Raji (cell line): ENCODE results near the gene CDH3.

Source experiments
- POLR2A ChIP-seq: IDR thresholded peaks from 2 replicates; pipeline ENCODE4 v1.6.1; 2011; ENCODE audit warnings: low read depth, low read length, control low read depth; ENCODE audit not compliant: insufficient read depth

CDH3 gene

DNA sequence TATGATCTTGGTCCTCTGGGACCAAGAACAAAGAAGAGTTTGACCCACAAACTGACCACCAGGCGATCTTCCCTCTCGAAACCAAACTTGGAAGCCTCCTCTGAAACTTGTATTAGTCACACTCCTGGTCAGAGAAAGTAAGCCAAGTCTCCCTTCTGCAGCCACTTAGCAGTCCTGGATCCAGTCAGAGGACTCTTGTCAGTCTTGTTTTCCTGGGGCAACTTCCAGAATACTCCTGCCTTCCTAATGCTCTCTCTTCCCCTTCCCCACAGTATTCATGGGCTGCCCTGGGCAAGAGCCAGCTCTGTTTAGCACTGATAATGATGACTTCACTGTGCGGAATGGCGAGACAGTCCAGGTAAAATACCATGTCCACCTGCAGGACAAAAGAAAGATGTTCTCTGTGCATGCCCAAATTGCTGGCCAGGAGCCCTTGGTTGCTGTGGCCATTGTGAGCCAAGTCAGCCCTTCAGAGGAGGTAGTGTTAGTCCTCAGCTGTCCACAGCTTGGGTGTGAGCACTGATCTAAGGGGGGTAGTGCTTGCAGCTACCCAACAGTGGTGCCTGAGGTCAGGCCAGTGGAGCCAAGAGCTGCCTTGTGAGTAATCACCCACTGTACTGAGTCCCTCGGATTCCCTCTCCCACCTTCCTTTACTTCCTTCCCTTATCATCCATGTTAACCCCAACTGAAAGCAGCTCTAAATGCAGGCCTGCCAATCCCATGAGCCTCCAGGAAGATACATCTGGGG lies 31.2 kb downstream of the CDH3 start:
- TF ChIP-seq POLR2A = no peak

DNA sequence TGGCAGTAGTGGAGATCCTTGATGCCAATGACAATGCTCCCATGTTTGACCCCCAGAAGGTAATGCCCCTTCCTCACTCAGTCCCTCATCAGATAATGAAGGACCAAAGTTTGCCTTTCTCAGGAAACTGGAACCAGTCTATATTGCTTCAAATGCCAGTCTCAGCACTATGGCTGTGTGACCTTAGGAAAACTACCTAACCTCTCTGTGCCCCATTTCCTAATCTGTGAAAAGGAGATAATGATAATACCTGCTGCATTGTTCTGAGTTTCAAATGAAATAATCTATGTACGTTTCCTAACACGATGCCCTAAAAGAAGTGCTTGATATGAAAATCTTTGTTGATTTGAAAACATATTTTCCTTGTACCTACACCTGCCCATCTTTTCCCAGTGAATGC lies 35.9 kb downstream of the CDH3 start:
- TF ChIP-seq POLR2A = no peak

DNA sequence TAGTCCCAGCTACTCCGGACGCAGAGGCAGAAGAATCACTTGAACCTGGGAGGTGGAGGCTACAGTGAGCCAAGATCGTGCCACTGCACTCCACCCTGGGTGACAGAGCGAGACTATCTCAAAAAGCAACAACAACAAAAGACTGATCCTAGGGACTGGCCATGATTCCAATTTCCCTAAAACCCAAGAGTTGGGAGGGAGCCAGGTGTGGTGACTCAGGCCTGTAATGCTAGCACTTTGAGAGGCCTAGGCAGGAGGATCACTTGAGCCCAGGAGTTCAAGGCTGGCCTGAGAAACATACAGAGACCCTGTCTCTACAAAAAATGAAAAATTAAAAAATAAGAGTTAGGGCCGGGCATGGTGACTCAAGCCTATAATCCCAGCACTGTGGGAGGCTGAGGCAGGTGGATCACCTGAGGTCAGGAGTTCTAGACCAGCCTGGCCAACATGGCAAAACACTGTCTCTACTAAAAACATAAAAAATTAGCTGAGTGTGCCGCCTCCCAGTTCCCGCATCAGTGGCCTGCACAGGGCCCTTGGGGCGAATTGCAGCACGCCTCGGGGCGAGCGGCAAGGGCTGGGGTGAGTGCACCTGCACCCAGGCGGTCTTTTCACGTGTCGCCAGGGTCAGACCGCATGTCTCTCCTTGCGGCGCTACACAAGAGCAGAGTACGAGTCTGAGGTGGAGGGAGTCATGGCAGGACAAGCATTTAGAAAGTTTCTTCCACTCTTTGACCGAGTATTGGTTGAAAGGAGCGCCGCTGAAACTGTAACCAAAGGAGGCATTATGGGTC lies 40.8 kb downstream of the CDH3 start:
- no peak for TF ChIP-seq POLR2A

DNA sequence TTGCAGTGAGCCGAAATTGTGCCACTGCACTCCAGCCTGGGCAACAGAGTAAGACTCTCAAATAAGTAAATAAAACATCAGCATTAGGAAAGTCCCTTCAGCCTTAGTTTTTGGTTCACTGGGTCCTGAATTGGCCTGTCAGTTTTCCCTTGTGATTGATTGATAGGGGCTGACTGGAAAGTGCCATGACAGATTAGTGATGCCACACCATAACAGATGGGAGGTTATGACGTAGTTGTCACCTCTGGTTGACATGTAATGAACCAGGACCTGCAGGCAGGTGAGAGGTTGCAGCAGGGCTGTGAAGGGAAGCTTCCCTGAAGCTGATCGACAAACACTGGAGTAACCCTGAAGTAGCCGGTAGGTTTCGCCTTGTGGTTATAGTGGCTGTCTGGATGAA lies 41.8 kb downstream of the CDH3 start:
- TF ChIP-seq POLR2A = no peak

DNA sequence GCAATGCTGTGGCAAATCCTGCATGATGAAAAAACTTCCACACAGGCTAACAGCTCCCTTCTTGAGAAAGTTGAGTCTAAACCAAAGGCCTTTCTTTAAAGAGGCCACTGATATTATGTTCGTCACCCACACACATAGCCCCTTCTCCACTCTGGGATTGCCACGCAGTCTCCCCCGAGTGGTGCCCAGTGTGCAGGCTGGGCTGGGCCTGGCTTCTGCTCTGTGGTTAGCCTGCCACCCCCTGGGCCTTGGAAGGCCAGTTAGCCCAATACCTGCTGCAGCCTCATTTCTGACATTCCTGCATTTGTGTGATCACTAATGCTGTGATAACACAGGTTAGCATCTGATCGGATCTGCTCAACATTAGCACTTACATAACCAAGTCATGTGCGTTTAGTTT lies 44.8 kb downstream of the CDH3 start:
- TF ChIP-seq POLR2A = no peak

DNA sequence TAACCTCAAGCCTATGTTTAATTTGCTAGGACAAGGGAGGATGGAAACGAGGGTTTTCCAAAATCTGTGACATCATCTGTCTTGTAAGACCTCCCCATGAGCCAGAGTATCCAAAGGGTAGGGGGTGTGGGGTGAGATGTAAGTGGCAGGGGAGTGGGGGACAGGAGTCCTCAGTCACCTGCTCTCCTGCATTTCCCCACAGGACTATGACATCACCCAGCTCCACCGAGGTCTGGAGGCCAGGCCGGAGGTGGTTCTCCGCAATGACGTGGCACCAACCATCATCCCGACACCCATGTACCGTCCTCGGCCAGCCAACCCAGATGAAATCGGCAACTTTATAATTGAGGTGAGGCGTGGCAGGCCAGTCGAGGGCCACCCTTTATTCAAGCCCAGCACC lies 50.5 kb downstream of the CDH3 start:
- TF ChIP-seq POLR2A = no peak

DNA sequence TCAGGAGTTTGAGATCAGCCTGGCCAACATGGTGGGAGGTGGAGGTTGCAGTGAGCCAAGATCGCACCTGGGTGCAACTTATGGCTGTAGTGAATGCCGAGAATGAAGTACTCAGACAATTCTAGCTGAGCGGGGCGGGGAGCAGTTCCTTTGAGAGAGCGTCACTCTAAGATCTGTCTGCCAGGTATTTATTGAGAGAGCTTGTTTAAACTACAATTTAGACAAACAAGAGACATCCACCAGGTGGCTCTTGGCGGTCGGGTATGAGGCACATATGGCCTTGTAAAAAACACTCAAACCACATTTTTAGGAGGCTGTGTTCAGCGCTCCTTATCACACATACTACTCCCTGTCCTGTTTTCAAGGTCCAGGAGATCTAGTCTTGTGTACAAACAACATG lies 51.4 kb downstream of the CDH3 start:
- TF ChIP-seq POLR2A = no peak

DNA sequence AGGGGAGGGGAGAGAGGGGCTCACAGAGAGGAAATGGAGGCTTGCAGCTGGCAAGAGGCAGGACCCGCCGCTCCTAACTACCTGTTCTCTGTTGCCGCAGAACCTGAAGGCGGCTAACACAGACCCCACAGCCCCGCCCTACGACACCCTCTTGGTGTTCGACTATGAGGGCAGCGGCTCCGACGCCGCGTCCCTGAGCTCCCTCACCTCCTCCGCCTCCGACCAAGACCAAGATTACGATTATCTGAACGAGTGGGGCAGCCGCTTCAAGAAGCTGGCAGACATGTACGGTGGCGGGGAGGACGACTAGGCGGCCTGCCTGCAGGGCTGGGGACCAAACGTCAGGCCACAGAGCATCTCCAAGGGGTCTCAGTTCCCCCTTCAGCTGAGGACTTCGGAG lies 53.0 kb downstream of the CDH3 start:
- TF ChIP-seq POLR2A = no peak

DNA sequence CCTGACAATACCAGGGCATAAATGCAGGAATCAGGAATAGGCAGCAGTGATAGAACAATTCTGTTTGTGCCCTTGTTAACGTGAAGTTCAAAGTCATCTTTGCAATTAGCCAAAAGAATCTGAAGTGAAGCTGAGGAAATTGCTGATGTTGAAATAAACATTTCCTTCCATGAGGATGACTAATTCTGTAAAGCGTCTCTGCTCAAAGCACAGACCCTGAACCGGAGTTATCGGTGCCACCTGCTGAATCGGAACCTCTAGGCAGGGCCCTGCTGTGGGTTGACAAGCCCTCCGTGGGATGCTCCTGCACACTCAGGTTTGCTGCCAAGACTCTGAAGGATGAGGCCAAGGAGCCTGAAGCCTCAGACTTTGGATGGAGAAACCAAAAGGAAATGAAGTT lies 55.0 kb downstream of the CDH3 start:
- no peak for TF ChIP-seq POLR2A

DNA sequence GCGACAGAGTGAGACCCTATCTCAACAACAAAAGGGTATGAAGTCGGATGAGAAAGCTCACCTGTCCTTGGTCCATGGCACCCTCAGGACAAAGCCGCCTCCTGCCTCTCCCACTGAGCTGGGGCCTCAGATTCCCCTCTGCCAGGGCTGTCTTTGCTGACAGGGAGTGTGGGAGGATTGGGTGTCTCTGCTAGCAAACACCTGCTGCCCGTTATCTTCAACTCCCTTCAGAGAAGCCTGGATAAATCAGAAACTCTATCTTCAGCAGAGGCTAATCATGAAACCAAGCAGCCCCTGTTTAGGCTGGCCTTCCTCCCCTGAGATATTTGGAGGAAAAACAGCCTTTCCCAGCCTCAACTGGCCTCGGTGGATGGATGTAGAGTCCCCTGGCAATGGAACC lies 55.7 kb downstream of the CDH3 start:
- no peak for TF ChIP-seq POLR2A

DNA sequence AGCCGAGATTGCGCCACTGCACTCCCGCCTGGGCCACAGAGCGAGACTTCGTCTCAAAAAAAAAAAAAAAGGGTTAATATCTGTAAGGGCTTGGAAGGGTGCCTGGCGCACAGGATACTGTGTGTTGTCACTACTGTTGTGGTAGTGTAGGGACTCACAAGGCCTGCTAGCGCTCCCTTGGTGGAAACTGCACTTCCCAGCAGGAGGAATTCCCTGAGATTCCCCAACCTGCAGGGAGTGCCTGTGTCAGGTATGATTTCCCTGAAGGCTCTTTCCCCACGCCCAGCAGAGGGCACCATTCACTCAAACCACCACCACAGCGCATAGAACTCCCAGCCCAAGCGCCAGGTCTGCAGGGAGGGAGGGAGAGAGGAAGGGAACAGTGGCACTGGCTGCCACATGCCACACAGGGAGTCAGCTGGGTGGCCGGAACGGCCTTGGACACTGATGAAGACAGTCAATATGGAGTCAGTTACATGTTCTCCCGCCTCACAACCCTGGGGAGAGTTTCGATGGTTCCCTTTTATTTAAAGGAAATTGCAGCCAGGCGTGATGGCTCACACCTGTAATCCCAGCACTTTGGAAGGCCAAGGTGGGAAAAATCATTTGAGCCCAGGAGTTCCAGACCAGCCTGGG lies 59.2 kb downstream of the CDH3 start:
- TF ChIP-seq POLR2A = no peak

DNA sequence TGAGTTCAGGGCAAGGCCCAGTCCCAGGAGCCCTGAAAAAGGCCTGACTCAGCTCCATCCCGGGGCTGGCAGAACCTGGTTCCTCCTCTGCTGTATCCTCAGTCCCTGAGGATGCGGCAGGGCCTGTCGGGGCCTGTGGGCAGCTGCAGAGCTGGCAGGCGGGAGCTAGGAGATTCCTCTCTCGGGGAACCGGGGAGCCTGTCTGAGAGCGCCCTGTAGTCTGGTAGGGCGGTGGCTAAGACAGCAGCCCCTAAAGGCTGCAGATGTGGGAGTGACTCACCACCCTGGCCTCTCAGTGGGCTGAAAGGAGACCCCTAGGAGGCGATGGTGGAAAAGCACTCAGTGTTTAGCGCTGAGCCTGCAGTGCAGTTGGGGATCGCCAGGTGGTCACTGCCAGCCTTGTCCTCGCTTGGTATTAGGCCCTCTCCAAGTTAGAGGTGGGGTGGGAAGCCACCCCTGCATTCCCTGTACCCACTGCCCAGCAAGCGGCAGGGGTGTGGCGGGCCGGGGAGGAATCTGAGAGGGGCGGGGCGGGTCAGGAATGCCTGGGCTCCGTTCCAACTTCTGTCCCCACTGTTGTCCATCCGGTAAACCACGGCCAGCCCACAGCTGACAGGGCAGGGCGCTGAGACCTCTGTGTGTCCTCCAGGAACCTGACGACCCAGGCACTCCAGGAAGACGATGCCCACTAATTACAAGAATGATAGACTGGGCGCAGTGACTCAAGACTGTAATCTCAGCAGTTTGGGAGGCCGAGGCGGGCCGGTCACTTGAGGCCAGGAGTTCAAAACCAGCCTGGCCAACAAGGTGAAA lies 62.4 kb downstream of the CDH3 start:
- no peak for TF ChIP-seq POLR2A

DNA sequence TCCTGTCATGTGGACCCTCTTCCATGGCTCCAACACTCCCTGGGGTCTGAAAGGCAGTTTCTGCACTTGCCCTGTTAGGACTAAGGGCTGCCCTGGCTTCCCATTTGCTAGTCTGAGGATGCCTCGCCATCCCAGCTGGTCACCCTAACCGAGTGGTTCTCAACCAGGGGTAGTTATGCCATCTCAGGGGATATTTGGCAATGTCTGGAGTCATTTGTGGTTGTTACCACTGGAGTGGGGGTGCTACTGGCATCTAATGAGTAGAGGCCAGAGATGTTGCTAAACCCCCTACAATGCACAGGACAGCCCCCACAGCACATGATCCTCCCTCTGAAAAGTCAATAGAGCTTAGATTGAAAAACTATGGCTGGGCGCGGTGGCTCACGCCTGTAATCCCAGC lies 65.1 kb downstream of the CDH3 start:
- TF ChIP-seq POLR2A = no peak

DNA sequence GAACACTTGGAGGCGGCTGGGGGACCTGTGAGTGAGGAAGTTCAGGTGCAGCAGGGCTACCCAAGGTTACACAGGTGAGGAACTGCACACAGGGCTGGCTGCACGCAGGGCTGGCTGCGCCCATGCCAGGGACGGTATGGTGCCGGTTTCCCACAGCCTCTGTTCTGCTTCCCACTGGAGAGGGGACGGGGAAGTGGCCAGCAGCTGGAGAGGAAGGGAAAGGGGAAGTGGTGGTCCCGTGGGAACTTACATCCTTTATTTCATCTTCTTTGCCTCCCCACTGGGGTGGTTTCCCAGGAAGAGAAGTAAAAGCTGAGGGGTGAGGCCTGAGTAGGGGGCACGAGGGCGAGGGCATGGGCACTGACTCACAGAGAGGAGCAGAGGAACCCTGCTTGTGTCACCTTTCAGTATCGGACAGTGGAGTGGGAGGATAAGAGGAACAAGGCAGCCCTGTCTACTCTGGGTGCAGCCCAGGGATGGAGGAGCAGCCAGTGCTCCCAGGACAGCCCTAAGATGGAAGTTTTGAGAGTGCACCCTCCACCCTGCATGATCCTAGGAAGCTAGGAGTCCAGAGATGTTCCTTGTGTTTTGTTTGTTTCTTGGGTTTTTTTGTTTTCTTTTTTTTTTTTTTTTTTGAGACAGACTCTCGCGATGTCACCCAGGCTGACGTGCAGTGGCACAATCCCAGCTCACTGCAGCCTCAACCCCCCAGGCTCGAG lies 66.5 kb downstream of the CDH3 start:
- TF ChIP-seq POLR2A = no peak

DNA sequence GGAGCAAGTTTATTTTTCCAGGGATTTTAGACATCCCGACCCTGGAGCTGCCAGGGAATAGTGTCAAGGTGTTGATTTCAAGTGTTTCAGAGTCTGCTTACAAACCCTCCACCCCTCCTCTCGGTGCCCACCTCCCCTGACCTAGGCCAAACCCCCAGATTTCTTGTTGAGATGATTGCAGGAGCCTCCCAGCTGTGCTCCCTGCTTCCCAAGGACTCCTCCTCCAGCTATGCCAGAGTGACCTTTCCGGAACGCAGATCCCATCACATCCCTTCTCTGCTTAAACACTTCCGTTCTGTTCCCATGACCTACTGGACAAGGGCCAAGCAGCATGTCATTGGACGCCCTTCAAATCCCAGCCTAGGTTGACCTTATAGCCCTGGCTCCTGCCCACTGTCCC lies 68.3 kb downstream of the CDH3 start:
- no peak for TF ChIP-seq POLR2A
